Left renal cortex interstitium (tissue), 4 donors: ENCODE data around the gene CALML6. TPM values are rescaled to one million over a fixed set of nuclear protein-coding genes. Genes with fewer than 3 reads are reported as not detected.
A peak's percentile ranks its signal among the peaks of the same experiment; 100 is the strongest.

ENCODE experiments used
- DNase-seq, 4 donors: peaks; one replicate each; pipeline ENCODE4 v3.0.0-alpha.2; 2013; ENCODE audit warnings: low read depth in 4 of 4, low spot score in 2 of 4, missing footprints in 1 of 4
- polyA plus RNA-seq, 4 donors: library from polyadenylated mRNA; unstranded; fragments of 120-200 nt; gene quantifications; one replicate each; pipeline ENCODE4 v1.2.1, GENCODE V29; 2013; ENCODE audit not compliant: insufficient read length in 4 of 4

Gene CALML6
- polyA plus RNA-seq, 4 donors: 0.27 to 1.4 (median 0.70) TPM

GRCh38 chr1:1910033-1910465, 5.0 kb upstream of the CALML6 start:
- no peak for DNase-seq

GRCh38 chr1:1910651-1911331, 4.3 kb upstream of the CALML6 start:
- DNase-seq: no peak

- no peak for DNase-seq
Observed at GRCh38 chr1:1911350-1912041, 3.6 kb upstream of the CALML6 start.

DNA sequence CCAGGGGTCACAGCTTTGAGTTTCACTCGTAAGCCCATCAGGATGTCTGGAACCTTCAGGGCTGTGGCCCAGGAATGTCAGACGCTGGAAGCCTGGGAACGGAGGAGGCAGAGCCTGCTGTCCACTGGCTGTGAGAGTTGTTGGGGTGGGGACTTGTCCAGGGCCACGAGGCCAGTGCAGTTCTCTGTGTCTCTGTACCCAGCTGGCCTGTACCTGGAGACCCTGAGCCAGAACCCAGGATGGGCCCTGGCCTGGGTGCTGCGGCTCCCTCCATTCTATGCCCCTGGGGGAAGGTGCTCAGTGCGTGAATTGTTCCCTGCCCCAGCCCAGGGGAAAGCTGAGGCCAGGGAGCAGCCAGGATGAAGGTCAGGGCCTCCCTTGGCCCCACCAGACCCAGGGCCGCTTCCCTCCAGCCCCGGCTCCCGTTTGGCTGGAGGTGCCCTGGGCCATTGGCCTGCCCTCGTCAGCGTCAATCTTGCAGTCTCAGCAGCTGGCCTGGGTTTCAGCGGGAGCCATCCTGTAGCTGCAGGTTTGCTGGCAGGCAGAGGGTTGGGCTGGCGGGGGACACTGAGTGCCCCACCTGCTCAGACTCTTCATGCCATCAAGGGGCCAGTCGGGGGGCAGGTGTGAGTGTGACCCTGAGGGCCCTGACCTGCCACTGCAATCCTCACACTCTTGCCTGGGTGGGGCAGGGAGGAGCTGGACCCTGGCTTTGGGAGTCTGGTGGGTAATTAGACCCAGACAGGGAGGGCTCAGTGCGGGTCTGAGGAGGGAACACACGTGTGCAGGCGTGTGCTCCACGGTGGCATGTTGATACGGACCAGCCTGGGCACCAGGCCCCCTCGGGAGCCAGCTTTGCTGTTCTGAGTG, 724 bp upstream of the CALML6 start:
- DNase-seq: no peak

DNA sequence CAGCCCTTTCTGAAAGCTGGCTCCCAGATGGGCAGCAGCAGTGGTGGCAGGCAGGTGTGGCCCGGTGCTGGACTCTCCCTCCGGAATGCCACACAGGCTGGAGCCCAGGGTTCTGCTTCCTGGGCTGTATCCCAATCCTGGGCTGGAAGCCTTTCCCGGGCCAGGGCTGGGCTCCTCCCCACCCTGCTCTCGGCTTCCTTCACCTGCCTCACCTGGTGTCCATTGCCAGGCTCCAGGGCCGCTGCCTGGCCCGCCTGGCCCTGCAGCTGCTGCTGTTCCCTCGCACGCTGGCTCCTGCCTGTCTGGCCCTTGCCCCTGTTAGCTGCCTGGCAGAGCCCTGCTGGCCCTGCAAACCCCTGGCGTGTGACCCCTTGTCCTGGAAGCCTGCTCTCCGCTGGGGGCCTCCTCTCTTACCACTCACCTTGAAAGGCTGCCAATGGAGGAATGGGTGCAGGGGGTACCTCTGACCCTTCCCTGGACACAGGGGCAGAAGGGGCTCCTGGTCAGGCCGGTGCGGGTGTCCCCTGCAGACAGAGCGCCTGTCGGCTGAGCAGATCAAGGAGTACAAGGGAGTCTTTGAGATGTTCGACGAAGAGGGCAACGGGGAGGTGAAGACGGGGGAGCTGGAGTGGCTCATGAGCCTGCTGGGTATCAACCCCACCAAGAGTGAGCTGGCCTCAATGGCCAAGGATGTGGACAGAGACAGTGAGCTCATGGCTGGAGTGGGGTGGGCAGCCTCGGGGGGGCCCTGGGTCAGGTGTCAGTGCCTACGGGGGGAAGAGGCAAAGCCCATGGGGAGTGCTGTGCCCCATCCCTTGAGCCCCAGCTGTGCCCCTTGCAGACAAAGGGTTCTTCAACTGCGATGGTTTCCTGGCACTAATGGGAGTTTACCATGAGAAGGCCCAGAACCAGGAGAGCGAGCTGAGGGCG, 1.1 kb downstream of the CALML6 start:
- DNase-seq: no peak

DNA sequence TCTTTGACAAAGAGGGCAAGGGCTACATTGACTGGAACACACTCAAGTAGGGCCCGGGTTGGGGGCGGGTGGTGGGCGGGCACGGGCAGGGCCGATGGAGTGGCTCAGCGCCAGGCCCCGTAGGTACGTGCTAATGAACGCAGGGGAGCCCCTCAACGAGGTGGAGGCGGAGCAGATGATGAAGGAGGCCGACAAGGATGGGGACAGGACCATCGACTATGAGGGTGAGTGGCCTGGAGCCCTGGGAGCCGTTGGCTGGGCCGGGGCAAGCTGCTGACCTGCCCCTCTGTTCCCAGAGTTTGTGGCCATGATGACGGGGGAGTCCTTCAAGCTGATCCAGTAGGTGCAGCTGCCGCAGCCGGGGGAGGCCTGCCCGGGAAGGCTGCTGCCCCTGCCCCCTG, 1.8 kb downstream of the CALML6 start:
- no peak for DNase-seq

- DNase-seq: no peak
Observed at GRCh38 chr1:1917304-1917976, 2.4 kb downstream of the CALML6 start.

GRCh38 chr1:1917995-1918900, 3.2 kb downstream of the CALML6 start:
- no peak for DNase-seq

- DNase-seq: no peak
Observed at GRCh38 chr1:1918901-1919303, 3.8 kb downstream of the CALML6 start, which contains the start of gene TMEM52. TMEM52 (minus strand) TSS chr1:1919279; CDS start chr1:1919265, 14 bp downstream.

DNA sequence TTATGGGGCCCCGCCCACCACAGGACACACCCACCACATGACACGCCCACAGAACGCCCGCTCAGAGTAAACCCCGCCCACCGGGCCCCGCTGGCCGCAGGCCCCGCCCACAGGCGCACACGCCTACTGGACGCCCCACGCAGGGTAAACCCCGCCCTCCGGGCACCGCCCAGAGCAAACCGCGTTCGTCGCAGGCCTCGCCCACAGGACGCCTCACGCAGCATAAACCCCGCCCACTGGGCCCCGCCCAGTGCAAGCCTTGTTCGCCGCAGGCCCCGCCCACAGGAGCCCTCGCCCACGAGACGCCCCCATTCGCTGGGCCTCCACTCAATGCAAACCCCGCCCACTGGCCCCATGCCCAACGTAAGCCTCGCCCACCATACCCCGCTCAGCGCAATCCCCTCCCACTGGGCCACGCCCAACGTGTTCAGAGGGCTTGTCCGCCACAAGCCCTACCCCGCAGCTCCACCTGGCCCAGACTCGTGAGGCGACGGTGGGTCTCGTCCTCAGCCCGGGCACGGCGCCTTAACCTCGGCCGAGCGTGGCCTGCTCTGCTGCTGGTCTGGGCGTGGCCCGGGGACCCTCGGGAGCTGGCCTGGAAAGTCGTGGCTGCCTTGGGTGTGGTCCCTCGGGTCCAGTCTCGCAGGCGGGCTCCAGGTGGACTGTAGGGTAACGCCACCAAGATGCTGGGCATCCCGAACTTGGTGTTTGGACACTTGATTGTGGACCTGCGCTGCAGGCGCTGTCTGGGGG, 4.4 kb downstream of the CALML6 start:
- peak; percentile 86 to 95 (median 92) for DNase-seq

- no peak for DNase-seq
Observed at GRCh38 chr1:1920057-1920607, 5.1 kb downstream of the CALML6 start.

- DNase-seq: no peak
Observed at GRCh38 chr1:1920608-1921458, 5.8 kb downstream of the CALML6 start.

DNA sequence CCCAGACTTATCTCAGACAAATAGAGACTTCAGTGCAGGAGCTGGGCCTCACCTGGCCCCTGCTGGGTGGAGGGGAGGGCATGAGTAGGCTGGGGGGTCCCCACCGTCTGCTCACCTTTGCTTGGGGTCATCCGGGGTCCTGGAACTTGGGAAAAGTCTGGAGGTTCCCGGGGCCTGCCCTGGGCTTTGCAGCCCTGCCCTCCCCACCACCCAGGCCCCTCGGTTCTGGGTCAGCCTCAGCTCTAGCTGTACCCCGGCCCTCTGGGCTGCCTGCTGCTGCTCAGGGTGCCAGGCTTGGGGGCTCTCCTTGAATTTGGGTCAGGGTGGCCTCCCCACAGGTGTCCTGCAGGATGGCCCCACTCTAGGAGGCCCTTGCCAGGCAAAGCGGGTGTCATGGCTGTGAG, 6.4 kb downstream of the CALML6 start:
- DNase-seq: no peak

DNA sequence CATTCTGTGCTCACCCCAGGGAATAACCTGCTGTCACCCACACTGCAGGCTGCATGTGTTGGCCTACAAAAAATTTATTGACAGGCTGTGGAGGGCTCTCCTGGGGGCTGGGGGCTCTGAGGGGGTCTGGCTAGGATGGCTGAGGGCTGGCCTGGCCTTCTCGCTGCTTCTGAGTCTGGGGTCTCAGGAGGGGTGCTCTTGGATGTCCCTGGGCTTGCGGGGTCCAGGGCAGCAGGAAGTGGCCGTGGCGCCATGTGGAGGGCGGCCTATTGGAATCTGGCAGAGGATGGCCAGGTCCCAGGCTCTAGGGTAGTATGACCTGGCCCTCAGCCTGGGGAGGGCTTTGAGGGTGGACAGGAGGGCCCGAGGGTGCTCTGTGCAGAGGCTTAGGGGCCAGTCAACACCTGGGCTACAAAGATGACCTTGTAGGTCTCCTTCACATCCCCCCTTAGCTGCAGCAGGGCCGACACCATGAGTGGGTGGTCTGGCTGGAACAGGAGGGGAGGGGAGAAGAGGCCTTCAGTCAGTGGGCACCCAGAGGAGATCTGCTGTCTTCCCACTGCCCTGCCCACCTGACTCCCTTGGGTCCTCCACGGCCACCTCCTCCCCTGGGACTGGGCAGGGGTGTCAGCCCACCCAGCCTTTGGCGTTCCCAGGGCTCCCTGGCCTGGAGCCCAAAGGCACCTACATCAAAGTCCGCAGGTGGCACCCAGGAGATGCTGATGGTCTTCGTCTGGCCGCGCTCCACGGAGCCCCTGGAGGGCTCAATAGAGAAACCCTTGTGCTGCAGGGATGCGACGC, 7.0 kb downstream of the CALML6 start:
- DNase-seq: no peak

DNA sequence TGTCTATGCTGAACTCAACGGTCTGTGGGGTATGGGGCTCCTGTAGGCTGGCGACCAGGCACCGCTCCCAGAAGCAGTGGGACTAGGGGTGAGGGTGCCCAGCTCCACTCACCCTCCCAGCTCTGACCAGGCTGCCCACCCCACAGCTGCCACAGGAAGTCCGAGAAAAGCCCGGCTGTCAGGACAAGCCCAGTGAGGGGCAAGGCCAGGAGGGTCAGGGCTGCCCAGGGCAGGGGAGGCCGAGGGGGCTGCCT, 7.6 kb downstream of the CALML6 start:
- no peak for DNase-seq
